Stimulated activated naive CD8-positive, alpha-beta T cell treated with anti-CD3 and anti-CD28 coated beads, Interleukin-15, Interleukin-2, amounts not matched to agents 100 ng/mL and 50 ng/mL, for 24 hours (primary cell): Measurements from ENCODE around the gene ACER1.

Experiments
- H3K27ac Mint-ChIP-seq: one replicate; pipeline ENCODE4 v1.8.0; 2021; ENCODE audit warnings: mild to moderate bottlenecking, mixed read lengths
- H3K27me3 Mint-ChIP-seq: one replicate; pipeline ENCODE4 v1.8.0; 2021; ENCODE audit warnings: mixed read lengths
- H3K36me3 Mint-ChIP-seq: one replicate; pipeline ENCODE4 v1.8.0; 2021; ENCODE audit warnings: low read depth, mixed read lengths
- H3K4me1 Mint-ChIP-seq: one replicate; pipeline ENCODE4 v1.8.0; 2021; ENCODE audit warnings: low read depth, mixed read lengths
- H3K4me3 Mint-ChIP-seq: one replicate; pipeline ENCODE4 v1.8.0; 2021; ENCODE audit warnings: mild to moderate bottlenecking, mixed read lengths
- H3K9me3 Mint-ChIP-seq: one replicate; pipeline ENCODE4 v1.8.0; 2021; ENCODE audit warnings: mixed read lengths

Gene ACER1

DNA sequence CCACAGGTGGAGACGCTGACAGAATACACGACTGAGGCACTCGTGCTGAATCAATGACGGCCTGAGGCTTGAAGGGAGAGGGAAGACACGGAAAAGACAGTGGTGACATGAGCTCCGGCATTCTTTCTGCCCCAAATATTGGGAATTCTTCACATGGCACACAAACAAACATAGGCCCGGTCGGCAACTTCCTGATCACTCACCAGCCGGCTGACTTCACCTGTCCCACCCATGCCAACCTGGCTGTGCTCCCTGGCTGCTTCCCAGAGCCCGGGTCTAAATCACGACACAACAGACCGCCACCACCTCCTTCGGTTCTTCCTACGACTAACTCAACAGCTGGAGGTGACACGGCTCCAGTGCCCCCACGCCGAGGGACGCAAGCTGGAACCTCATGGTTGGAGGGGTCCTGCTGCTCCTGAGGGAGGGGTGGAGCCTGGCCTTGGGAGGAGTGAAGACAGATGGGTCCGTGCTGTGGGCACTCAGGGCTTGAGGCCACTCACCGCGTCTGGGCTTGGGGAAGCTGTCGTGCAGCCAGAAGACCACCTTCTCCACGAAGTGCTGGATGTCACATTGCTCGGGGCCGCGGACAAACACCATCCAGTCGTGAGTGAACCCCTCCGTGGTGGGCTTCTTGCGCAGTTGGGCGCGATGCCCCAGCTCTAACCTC, 63.2 kb downstream of the ACER1 start:
- Mint-ChIP-seq H3K4me1 (peaks cover 23% of the 10 kb centered on the region), H3K36me3 (peaks cover 38% of the 10 kb centered on the region), H3K4me3 (no peak overlapping the region), H3K27ac (no peak overlapping the region), H3K27me3 (no peaks in the 10 kb centered on the region), H3K9me3 (no peaks in the 10 kb centered on the region)

- H3K9me3 Mint-ChIP-seq: no peaks in the 10 kb centered on the region
- H3K27me3 Mint-ChIP-seq: no peaks in the 10 kb centered on the region
- no peak overlapping the region for H3K27ac Mint-ChIP-seq
- H3K4me3 Mint-ChIP-seq: no peak overlapping the region
- H3K36me3 Mint-ChIP-seq: peaks cover 47% of the 10 kb centered on the region
- H3K4me1 Mint-ChIP-seq: peaks cover 16% of the 10 kb centered on the region
These were observed 64.1 kb downstream of the ACER1 start for GRCh38 chr19:6269101-6269886.

DNA sequence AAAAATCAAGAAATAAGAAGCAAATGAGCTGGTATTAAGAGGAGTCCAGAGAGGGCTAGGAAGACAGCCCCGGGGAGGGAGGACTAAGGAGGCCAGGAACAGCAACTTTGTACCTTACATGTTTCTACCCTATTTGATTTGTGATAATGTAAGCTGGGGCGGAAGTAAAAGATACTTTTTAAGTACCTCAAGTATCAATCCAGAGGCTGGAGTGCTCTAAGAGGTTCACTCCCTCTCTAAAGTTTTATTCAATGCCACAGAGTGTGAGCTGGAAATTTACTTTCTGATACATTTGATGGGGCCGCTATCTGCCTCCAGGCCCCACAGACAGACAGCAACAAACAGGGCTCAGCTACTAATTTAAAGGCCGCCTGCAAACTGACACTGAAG, 65.0 kb downstream of the ACER1 start:
- Mint-ChIP-seq H3K4me1 (peaks cover 7% of the 10 kb centered on the region), H3K27ac (peak overlapping the region; percentile 12), H3K27me3 (no peaks in the 10 kb centered on the region), H3K36me3 (peaks cover 48% of the 10 kb centered on the region), H3K9me3 (no peaks in the 10 kb centered on the region), H3K4me3 (no peak overlapping the region)

GRCh38 chr19:6267552-6268381, 65.6 kb downstream of the ACER1 start:
- Mint-ChIP-seq H3K4me1 (peaks cover 7% of the 10 kb centered on the region), H3K9me3 (no peaks in the 10 kb centered on the region), H3K27ac (peak overlapping the region; percentile 12)

GRCh38 chr19:6264803-6265202, 68.6 kb downstream of the ACER1 start:
- no peaks in the 10 kb centered on the region for H3K27me3 Mint-ChIP-seq
- H3K4me1 Mint-ChIP-seq: peaks cover 13% of the 10 kb centered on the region
- H3K4me3 Mint-ChIP-seq: no peak overlapping the region
- no peak overlapping the region for H3K27ac Mint-ChIP-seq
- peaks cover 42% of the 10 kb centered on the region for H3K36me3 Mint-ChIP-seq
- no peaks in the 10 kb centered on the region for H3K9me3 Mint-ChIP-seq

More at GRCh38 chr19:6267552-6268381, 65.6 kb downstream of the ACER1 start:
- Mint-ChIP-seq H3K27me3 (no peaks in the 10 kb centered on the region), H3K36me3 (peaks cover 48% of the 10 kb centered on the region), H3K4me3 (no peak overlapping the region)

DNA sequence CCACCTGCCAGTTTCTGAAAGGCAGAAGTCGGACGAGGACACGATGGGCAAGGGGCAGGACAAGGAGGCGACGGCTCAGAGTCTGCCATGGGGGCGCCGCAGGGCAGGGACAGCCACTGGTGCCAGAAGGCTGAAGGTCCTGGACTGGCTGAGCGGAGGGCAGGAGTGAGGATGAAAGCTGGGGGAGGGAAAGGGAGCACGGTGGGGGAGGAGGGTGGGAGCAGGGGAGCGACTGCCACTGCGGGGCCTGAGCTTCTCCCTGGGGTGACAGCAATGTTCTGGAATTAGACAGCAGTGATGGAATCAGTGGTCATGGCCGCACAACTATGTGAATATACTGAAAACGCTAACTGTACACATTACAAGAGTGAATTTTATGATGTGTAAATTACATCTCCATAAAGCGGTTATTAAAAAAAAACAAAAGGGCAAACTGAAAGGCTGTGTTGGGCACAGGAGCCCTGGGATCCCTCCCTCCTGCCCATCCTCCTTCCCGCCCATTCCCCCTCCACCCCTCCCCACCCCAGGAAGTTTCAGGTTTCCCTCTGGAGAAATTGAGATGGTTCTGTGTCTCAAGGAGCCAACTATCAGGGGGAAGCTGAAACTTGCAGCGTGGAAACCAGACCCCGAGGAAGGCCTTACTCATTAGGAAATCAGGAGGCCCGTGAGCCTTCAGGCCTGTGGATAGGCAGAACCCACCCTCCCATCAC, 69.5 kb downstream of the ACER1 start:
- Mint-ChIP-seq H3K4me1 (peaks cover 13% of the 10 kb centered on the region), H3K27ac (no peak overlapping the region), H3K4me3 (no peak overlapping the region), H3K9me3 (no peaks in the 10 kb centered on the region), H3K36me3 (peaks cover 51% of the 10 kb centered on the region), H3K27me3 (no peaks in the 10 kb centered on the region)

- Mint-ChIP-seq H3K9me3 (no peaks in the 10 kb centered on the region), H3K27ac (no peak overlapping the region), H3K4me1 (peaks cover 13% of the 10 kb centered on the region), H3K27me3 (no peaks in the 10 kb centered on the region), H3K4me3 (no peak overlapping the region), H3K36me3 (peaks cover 50% of the 10 kb centered on the region)
These were observed 70.1 kb downstream of the ACER1 start for GRCh38 chr19:6263306-6263705.

- Mint-ChIP-seq H3K36me3 (peaks cover 50% of the 10 kb centered on the region), H3K4me1 (peaks cover 19% of the 10 kb centered on the region), H3K9me3 (no peaks in the 10 kb centered on the region), H3K27me3 (no peaks in the 10 kb centered on the region), H3K27ac (no peak overlapping the region), H3K4me3 (no peak overlapping the region)
These were observed 70.9 kb downstream of the ACER1 start for GRCh38 chr19:6262519-6262918.

DNA sequence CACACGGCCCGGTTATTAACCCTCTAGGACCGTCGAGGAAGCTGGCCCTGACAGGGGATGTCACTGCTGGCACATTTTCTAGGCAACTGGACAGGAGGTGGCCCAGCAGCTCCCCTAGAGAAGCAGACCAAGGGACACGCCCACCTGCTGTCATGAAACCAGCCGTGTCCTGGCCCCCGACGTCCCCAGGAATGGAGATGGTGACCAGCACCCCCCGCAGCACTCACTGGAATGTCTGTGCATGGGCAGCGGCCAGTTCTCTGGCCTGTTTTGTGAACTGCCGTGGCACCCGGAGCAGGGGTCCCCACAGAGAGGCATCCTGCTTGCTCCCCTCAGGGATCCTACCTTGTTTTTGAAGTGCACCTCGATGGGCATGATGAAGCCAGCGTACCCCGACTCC, 71.5 kb downstream of the ACER1 start:
- H3K27me3 Mint-ChIP-seq: no peaks in the 10 kb centered on the region
- no peak overlapping the region for H3K4me3 Mint-ChIP-seq
- H3K4me1 Mint-ChIP-seq: peaks cover 23% of the 10 kb centered on the region
- H3K27ac Mint-ChIP-seq: no peak overlapping the region
- no peaks in the 10 kb centered on the region for H3K9me3 Mint-ChIP-seq
- H3K36me3 Mint-ChIP-seq: peaks cover 52% of the 10 kb centered on the region

GRCh38 chr19:6260912-6261650, 72.3 kb downstream of the ACER1 start:
- Mint-ChIP-seq H3K4me1 (peaks cover 26% of the 10 kb centered on the region), H3K36me3 (peaks cover 47% of the 10 kb centered on the region), H3K4me3 (no peak overlapping the region), H3K27me3 (no peaks in the 10 kb centered on the region), H3K9me3 (no peaks in the 10 kb centered on the region), H3K27ac (no peak overlapping the region)

GRCh38 chr19:6260376-6260775, 73.0 kb downstream of the ACER1 start:
- Mint-ChIP-seq H3K4me1 (peaks cover 26% of the 10 kb centered on the region), H3K9me3 (no peaks in the 10 kb centered on the region), H3K27ac (no peak overlapping the region), H3K36me3 (peaks cover 46% of the 10 kb centered on the region), H3K4me3 (no peak overlapping the region), H3K27me3 (no peaks in the 10 kb centered on the region)

DNA sequence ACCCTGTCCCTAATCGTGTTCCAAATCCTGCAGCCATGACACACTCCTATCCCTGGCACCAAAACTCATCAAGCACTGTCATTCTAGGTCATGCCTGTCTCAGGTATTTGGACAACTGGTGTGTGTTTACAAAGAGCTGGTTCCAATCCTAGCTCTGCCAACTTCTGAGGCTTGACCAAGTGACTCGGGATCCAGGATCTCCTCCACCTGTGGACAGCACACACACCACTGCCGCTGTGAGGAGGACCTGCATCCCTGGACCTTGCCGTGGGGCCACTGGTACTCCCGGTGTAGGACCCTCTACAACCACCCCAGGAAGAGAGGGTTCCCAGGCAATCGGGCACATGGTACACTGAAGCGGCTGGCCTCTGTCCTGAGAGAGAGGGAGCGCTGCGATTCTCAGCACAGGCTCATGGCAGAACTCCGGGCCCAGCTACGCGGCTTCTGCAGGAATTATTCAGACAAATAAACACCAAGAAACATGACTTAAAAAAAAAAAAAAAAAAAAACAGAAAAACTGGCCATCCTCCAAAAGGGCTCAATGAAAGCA, 74.0 kb downstream of the ACER1 start:
- Mint-ChIP-seq H3K36me3 (peaks cover 43% of the 10 kb centered on the region), H3K4me3 (no peak overlapping the region), H3K4me1 (peaks cover 31% of the 10 kb centered on the region), H3K9me3 (no peaks in the 10 kb centered on the region), H3K27ac (no peak overlapping the region), H3K27me3 (no peaks in the 10 kb centered on the region)

DNA sequence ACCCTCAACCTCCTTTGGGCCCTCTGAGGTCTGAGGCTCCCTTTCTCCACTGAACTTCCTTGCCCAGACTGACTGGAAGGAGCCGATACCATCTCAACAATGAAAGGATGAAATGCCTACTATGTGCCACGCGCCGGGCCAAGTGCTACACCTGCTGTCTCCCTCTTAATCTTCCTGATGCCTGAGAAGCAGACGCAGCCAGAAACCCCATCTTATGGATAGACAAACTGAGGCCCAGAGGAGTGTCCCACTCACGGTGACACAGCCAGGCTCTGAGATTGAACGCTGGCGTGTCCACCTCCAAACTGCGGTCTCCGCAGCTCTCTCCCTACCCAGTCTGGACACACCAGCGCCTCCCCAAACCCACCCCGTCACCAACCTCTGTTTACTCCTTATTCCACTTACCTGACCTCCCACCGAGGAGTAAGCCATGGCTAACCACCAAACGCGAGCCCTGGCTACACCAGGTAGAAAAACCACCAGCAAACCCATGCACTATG, 74.5 kb downstream of the ACER1 start:
- Mint-ChIP-seq H3K4me3 (no peak overlapping the region), H3K4me1 (peaks cover 32% of the 10 kb centered on the region), H3K27ac (no peak overlapping the region), H3K9me3 (no peaks in the 10 kb centered on the region), H3K36me3 (peaks cover 43% of the 10 kb centered on the region), H3K27me3 (no peaks in the 10 kb centered on the region)
